Measurements from ENCODE around the gene CDCP1.
"Not testable (repeated sequence)": the region's sequence is repeated elsewhere in the genome, so short reads cannot be mapped to it uniquely, and the experiment has no call there.

Gene CDCP1

DNA sequence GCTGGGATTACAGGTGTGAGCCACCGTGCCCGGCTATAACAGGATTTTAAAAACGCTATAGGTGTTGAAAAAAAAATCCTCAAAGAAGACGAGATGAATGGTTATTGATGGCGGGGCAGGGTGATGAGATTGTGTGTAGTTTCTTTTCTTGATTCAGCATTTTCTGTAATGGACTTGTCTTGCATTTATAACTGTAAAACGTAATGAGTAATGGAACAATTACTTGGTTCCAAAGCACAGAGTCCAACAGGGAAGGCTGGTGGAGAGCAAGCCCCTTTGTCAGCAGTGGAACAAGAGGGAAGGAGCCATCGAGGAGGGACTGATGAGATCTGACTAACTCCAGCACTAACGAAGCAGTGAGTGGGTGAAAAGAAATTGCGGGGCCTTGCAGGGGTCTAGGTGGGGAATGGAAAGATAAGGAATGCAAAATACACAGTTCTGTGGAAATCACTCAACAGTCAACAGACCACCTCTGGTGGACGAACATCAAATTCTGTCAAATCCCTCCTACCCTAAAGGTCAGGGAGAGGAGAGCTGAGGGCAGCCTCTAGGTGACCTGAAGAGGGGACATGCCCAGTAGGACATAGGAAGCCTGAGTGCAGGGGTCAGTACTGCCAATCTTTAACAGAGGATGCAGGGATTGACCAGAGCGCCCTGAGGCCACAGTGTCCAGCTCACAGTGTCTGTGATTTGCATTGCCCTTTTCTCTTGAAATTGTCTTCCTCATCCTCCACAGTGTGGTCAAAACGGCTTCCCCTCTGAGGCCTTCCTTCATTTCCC is 23.1 kb upstream of the CDCP1 start:
- no peak for DNase-seq

DNA sequence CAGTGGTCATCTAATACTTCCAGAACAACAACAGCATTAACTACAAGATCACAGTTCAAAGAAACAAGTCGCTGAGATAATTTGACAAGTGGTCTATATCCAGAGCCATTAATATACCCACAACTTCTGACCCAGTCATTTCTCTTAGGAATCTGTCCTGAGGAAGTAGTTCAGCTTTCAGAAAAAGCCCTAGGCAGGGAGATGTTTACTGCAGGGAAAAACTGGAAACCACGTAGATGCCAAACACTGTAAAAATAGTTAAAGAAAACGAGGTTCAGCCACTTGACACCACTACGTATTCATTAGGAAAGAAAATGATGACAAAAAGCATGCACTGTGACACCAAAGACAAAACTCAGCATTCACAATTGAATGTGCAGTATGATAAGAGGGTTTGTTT is 22.3 kb upstream of the CDCP1 start:
- DNase-seq, result no peak

DNA sequence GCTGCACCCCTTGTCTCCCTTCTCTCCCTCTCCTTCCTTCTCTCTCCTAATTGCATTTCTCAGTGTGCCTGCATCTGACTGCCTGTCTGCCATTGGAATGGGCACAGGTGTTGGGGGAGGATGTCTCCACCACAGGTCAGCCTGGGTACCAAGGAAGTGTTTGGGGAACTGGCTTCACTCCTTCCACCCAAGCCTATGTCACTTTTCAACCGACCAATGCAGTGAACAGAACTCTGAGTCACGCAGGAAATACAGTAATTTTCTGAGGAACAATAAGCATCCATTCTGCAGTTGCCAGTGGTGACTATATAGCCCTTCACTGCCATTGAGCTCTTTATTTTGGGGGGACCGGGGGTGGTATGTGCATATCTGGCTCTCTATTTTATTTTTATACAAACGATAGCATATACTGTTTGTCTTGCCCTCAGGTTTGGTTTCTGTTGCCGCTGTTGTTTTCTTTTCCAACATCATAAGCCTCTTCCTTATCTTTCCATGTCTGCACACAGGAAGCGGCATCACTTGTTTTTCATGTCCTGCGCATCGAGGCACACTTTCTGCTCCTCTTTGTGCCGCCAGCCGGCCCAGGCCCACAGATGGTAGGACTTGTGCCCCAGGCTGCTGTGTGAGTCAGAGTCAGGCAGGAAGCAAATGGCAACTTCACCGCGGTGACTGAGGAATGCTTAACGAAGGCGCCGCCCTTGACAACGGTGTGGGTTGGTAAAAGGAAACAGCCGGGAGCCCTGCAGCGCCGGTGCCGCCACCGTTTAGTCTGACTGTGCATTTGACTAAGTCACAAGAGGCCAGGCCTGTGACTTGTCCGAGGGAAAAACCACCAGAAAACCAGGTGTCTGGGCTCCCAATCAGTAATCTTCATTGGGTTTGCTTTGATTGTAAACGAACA is 21.1 kb upstream of the CDCP1 start:
- peak; percentile 80 for DNase-seq

DNA sequence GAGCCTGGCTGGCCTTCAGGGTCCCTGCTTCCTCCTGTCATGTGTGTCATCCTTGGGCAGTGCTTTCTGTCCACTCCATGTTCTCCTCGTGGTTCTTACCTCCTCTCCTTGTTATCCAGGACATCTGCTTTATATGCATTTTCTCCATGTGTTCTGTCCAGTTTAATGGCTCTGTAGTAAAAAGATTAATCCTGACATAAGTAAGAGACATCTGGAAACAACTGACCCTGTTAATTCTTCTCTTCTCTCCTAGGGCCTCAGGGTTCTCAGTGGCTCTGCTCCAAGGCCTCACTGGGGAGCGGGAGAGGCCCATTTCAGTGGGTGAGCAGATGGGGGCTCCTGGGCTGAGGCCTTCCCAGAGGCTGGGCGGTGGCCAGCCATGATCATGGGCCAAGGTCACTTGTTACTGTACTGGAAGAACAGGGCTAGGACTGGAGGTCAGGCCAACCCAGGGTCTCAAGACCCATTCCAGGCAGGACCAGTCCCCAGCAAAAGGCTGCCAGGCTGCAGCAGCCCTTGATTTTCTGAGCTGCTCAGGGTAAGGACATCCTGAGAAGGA is 20.2 kb upstream of the CDCP1 start:
- DNase-seq, result no peak

DNA sequence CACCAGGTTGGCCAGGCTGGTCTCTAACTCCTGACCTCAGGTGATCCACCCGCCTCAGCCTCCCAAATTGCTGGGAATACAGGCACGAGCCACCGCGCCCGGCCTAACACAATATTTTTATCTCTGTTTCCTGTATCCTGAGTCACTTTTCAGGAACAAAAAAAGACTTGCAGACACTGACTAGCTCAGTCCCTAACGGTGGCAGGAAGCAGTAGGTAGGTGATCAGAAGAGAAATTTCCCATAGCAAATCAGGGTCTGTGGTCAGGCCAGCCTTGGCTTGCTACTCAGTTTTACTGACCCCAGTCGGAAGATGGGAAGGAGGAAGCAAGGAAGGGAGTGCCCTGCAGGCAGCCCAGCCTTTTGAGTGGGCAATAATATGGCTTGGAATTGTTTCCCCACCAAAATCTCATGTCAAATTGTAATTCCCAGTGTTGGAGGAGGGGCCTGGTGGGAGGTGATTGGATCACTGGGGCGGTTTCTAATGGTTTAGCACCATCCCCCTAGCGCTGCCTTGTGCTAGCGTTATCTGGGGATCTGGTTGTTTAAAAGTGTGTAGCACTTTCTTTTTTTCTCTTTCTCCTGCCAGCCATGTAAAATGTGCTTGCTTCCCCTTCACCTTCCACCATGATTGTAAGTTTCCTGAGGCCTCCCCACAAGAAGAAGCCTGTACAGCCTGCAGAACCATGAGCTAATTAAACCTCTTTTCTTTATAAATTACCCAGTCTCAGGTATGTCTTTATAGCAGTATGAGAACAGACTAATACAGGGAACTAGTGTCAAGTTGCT is 19.5 kb upstream of the CDCP1 start:
- DNase-seq, result no peak

DNA sequence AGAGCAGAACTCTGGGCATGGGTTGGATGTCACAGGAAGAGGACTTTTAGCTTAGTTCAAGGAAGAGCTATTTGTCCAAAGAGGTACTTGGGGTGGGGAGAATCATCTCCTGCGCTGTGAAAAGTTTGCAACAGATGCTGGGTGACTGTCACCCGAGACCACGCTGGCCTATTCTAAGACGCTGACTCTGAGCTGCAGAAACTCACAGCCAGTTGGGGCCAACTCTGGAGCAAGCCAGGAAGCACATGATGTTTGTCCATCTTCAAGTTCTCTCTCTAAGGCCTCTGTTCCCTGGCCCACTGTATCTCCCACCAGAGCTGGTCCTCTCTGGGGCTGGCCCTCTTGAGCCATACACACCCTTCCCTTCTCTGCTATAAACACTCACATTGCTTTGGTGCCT is 17.9 kb upstream of the CDCP1 start:
- DNase-seq, result no peak

DNA sequence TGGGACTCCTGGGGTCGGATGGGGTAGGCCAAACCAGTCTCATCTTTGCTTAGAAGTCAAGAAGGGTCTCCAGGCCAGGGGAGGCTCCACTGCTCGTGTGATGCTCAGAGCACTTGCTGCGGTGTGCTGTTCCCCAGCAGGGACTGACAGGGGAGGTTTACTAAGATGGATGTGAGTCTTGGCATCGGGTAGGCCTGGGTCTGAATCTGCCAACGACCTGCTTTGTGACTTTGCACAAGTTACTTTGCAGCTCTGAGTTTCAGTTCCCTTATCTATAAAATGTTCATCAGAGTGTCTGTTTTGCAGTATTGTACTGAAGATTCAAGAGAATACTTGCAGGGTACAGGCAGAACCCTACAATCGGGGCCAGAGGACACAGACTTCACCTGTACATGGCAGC is 17.3 kb upstream of the CDCP1 start:
- no peak for DNase-seq

DNA sequence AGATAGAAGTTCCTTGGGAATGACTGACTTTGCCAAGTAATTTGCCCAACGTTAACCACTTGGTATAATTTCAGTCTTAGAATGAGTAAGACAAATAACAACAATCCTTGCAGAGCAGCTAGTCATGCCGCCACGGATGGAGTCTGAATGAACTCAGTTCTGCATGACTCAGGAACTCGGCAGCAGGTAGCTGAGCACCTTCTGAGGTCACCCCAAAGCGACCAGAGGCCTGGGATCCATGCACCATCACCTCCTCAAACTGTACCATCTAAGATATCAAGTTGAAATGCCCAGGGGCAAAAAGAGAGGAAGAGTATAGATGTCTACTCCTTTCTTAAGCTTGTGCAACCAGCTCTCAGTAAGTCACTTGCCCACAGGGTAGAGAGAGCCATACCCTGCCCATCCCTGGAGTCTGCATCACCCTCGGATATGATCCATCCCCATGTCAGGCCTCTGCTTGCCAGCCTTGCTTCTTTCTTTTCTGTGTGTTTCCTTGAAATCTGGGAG is 8.5 kb upstream of the CDCP1 start:
- no peak for DNase-seq

DNA sequence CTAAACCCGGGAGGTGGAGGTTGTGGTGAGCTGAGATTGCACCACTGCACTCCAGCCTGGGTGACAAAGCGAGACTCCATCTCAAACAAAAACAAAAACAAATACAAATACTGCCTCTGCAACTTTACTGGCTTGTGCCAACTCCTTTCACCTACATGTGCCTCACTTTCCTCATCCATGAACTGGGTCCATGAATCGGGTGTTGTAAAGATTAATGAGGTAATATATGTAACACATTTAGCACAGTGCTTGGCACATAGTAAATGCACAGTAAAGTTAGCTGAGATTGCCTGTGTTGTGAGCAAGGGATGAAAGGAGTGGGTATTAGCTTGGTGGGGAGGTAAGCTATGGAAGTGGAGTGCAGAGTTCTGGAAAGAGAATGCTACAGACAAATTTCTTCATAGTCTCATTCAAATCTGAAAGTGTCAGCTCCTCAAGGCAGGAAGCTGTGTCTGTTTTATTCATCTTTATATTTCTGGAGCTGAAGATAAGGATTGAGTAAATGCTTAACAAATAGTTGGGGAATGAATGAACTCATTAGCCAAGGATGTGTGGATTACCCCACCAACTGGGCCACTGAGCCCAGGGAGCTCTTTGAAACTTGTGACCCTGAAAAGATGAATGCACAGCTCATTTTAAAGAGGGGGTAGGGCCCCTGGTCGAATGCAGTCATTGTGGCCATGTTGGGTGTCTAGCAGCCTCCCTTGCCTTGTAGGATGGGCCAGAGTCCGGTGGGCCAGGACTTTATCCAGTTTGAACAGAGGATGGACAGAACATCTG is 7.7 kb upstream of the CDCP1 start:
- DNase-seq, result no peak

DNA sequence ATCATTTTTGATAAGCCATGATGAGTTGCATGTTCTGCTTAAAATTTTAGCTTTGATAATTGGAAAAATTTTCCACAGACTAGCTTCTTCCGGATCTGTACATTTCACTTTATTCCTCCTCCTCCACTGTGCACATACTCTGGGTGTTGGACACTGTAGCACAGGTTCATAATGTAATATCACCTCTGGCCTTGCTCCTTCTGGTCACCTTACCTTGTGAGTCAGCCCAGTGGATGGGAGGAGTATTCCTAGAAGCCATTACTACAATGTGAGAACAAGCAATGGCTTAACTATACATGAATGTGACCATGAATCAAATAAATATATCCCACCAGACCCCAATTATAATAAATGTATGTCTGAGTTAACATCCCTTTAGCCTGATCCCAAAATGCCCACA is 6.1 kb upstream of the CDCP1 start:
- DNase-seq, result no peak

DNA sequence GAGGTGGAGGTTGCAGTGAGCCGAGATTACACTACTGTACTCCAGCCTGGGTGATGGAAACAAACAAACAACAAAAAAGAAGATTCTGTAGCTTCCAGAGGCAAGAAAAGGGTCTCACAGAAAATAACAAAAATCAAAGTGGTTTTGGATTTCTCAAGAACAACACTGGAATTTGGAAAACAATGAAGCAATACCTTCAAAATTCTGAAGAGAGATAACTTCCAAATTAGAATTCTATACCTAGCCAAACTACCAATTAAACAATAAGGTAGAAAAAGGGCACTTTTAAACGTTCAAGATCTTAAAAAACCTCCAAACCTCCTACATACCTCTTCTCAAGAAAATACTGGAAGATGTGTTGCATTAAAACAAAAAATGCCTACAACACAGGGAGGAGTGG is 4.9 kb upstream of the CDCP1 start:
- DNase-seq, result no peak

DNA sequence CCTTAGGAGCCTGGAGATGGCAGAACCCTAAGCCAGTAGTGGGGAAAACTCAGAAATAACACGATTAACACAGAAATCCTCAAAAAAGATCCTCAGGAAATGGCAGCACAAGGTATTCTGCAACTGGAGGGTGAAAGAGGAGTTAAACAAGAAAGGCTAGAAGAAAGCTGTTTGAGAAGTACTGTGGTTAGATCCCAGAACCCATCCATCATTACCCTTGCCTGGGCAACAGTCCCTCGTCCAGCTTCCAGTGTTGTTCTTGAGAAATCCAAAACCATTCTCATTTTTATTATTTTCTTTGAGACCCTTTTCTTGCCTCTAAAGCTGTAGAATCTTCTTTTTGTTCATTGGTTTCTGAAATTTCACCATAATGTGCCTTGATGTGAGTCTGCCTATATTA is 2.7 kb upstream of the CDCP1 start:
- no peak for DNase-seq

DNA sequence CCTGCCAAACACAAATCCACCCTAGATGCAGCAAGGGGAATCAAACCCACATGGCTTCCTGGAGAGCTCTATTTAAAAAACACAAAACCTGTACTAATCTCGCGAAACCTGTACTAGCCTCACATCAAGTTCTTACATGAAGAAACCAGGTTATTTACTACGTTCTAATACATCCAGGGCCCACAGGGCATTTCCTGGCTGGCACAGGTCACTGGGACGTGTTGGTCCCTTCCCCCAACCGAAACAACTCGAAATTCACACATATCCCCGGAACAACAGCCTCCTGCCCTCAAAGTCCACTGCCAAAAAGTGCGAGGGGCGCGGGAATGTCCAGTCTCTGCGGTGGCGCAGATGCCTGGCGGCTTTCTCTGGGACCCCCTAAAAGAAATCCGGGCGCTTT is 955 bp downstream of the CDCP1 start:
- DNase-seq, result no peak

DNA sequence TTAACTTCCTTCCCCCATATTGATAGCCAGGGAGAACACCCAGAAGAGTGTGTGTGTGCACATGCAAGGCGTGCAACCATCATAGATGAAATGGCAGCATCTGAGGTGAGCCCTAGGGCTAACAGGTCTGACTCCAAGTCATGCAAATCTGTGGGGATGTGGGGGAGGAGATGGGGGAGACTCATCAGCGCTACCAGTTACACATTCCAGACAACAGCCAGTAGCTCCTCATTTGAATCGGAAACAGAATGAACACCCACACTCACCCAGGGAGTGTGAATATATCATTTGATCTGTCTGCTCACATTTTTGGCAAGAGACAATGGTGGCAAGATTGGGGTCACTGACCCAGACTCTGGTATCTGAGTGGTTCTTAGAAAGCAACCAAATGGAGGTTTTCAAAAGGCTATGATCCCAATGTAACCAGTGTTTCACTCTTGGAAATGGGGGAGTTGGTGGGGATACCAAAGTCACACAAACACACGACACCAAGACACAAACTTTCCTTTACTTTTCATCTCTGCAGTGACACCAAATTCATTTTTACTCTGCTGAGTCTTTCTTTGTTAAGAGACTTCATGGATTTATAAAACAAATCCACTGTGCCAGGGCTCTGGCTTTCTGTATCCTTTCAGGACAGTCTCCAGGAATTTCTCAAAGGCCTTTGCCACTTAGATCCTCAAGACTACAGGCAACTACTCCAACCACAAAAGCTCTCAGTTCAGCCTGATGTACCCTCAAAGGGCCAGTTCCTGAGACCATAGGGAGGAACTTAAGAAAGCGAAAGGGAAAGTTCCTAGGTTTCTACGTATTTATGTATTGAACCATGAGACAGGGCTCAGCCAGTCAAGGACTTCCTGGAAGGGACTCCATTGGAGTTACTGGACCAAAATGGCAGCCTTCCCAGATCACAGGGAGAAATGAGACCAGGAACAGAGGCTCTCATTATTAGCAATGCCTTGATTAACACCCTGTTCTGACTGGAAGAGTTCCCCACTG is 2.2 kb downstream of the CDCP1 start:
- DNase-seq, result no peak

DNA sequence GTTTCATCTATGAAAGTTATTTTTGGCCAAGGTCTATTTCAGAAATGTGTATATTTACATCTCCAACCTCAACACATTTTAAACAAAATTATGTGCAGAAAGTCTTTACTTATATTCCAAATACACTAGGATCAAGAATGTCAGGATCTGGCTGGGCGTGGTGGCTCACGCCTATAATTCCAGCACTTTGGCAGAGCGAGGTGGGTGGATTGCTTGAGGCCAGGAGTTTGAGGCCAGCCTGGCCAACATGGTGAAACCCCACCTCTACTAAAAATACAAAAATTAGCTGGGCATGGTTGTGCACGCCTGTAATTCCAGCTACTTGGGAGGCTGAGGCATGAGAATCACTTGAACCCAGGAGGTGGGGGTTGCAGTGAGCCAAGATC is 5.4 kb downstream of the CDCP1 start:
- not testable (repeated sequence) for DNase-seq

DNA sequence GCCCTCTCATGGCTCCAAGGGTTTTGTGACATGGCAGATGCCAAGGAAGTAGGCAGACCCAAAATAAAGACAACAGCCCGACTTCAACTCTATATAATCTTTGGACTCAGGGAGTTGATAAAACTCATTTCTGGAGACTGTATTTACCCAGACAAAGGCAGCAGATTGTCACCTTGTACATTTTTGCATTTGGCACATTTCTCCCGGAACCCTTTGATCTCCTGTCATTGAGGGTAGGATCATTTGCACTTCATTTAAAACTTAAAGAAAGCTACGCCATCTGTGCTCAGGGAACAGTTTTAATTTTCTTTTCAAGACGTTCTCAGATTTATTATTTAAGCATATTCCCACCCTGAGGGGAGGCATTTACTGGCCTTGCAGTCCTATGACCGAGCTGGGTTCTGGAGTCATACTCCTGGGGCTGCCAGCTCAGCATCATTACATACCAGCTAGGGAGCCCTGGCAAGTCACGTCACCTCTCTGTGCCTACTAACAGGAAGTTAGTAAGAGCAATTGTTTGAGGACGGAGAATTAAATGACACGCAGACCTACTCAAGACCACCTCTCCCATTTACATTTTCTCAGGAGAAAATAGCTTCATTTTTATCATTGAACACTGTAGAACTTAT is 5.9 kb downstream of the CDCP1 start:
- DNase-seq, result no peak

DNA sequence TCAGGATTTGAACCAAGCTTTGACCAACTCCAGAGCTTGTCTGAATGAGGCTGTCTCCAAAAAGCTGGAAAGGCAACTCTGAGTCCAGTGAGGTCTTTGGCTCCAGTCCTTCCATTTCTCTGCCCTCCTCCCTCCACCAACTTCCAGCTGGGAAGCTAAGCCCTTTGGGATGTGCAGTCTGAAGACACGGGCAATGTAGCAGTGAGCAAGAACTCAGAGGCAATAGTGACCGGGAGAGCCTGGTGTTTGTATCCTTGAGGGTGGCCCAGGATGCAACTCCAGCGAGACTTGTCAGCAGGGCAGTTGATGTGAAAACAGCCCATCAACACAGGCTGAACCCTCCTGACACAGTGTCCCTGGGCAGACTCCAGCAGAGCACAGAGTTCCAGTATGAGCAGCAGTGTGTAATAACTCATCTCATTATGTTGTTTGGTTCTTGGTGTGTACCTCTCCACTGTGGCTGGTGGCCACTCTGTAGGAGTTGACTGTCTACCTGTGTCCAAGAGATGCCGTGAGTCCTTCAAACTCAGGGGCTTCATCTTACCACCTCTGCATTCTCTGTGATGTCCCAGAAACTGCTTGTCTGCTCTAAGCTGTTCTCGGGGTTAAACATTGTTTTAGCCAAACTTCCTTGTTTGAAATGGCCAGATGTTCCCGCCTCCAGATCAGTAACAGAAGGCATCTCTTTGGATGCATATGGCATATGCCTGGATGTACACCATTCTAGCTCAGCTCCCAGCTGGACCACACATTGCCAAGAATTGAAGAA is 6.6 kb downstream of the CDCP1 start:
- no peak for DNase-seq

DNA sequence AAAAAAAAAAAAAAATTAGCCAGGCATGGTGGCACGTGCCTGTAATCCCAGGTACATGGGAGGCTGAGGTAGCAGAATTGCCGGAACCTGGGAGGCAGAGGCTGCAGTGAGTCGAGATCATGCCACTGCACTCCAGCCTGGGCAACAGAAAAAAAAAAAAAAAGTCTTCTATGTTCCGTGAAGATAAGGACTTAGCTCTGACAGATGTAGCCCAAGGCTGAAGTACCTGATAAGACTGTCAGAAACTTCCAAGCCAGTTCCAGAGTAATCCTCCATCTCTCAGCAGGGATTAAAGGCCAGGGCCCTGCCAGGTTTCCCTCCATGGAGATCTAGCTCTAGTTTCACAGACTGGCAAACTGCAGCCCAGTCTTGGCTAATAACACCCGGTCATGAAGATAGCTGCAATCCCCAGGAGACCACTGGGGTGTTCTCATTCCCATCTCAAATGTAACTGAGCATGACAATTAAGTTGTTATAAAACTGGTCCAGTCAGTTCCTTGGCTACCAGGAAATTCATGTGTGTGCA is 8.5 kb downstream of the CDCP1 start:
- DNase-seq, result no peak

DNA sequence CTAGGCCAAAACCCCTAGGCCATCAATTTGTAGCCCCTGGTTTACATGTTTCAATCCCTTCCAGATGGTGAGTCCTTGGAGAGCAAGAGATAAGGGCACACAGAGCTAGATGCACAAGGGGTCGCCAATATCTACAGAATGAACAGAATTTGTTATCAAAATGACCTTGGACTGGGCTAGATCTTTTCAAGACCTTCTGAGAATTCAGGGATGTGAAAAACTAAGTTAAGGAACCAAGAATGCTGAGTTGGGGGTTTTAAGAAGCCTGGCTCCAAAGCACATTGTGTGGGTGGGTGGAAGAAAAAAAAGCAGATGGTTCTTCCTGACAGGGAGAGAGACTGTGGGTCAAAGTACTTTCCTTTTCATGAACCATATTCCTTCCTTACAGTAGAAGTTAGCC is 10.2 kb downstream of the CDCP1 start:
- DNase-seq, result no peak

Measured in activated T-cell treated with anti-CD3 and anti-CD28 coated beads, Interleukin-2, amount 50 U/mL, for 1 hour (primary cell).